C4-2B (cell line): Measurements from ENCODE around the gene SERTAD1.

ENCODE experiments used
- H3K27ac ChIP-seq: fragments of 450-650 bp; 2 replicates; pipeline ENCODE4 v1.5.1; 2017
- CTCF ChIP-seq: fragments of 450-650 bp; conservative IDR thresholded peaks from 2 replicates; pipeline ENCODE4 v1.5.1; 2017; ENCODE audit warnings: mild to moderate bottlenecking
- ZFX ChIP-seq: fragments of 450-650 bp; IDR thresholded peaks from 2 replicates; pipeline ENCODE4 v1.6.1; 2017

Gene SERTAD1

GRCh38 chr19:40376286-40376862, 49.4 kb downstream of the SERTAD1 start:
- no peak overlapping the region for H3K27ac ChIP-seq
- no peak for TF ChIP-seq ZFX
- TF ChIP-seq CTCF: no peak

- H3K27ac ChIP-seq: no peak overlapping the region
- TF ChIP-seq ZFX: no peak
- TF ChIP-seq CTCF: no peak
Observed at GRCh38 chr19:40374084-40374483, 51.7 kb downstream of the SERTAD1 start.

- no peak for TF ChIP-seq CTCF
- no peak for TF ChIP-seq ZFX
Observed at GRCh38 chr19:40371802-40372122, 54.0 kb downstream of the SERTAD1 start.

More at GRCh38 chr19:40371802-40372122, 54.0 kb downstream of the SERTAD1 start:
- H3K27ac ChIP-seq: no peak overlapping the region
